Thymus (tissue), 11 donors: ENCODE data around the gene RABGAP1L. TPM values are rescaled to one million over a fixed set of nuclear protein-coding genes. Genes with fewer than 3 reads are reported as not detected.
"Not testable (repeated sequence)": the region's sequence is repeated elsewhere in the genome, so short reads cannot be mapped to it uniquely, and the experiment has no call there.

Source experiments
- DNase-seq, 9 donors: peaks; one replicate each; pipeline ENCODE4 v3.0.0-alpha.2; 2013; ENCODE audit warnings: low spot score in 9 of 9, low read depth in 6 of 9, missing footprints in 1 of 9
- H3K27ac ChIP-seq, 2 donors: one replicate each; pipeline ENCODE4 v1.5.1; 2013; ENCODE audit warnings: control low read depth in 1 of 2, low read depth in 1 of 2, low read length in 1 of 2, mild to moderate bottlenecking in 1 of 2, moderate library complexity in 1 of 2
- H3K27me3 ChIP-seq, 2 donors: one replicate each; pipeline ENCODE4 v1.5.1; 2013; ENCODE audit warnings: low read length in 1 of 2; ENCODE audit not compliant: control insufficient read depth in 2 of 2, insufficient read depth in 1 of 2
- H3K36me3 ChIP-seq, 2 donors: one replicate each; pipeline ENCODE4 v1.5.1; 2013; ENCODE audit warnings: low read length in 1 of 2, mild to moderate bottlenecking in 1 of 2, moderate library complexity in 1 of 2; ENCODE audit not compliant: control insufficient read depth in 2 of 2, insufficient read depth in 2 of 2
- H3K4me1 ChIP-seq, 2 donors: one replicate each; pipeline ENCODE4 v1.5.1; 2013; ENCODE audit warnings: low read length in 2 of 2; ENCODE audit not compliant: control insufficient read depth in 2 of 2, insufficient read depth in 2 of 2
- H3K4me3 ChIP-seq, 2 donors: one replicate each; pipeline ENCODE4 v1.5.1; 2013; ENCODE audit warnings: low read length in 2 of 2, control low read depth in 1 of 2, mild to moderate bottlenecking in 1 of 2
- H3K9me3 ChIP-seq, 2 donors: one replicate each; pipeline ENCODE4 v1.5.1; 2013; ENCODE audit warnings: low read length in 1 of 2, mild to moderate bottlenecking in 1 of 2; ENCODE audit not compliant: control insufficient read depth in 2 of 2, insufficient read depth in 1 of 2
- WGBS: extraction: QIAGEN DNeasy Blood & Tissue Kit; methylation state at CpG from one replicate; pipeline ENCODE4 v1.1.7; 2013; 5-methylcytosine and 5-hydroxymethylcytosine counted together
- polyA plus RNA-seq: library from polyadenylated mRNA; stranded (reverse); fragments of 200-250 nt; gene quantifications from one replicate; pipeline ENCODE4 v1.2.3, GENCODE V29; 2013
- total RNA-seq: library from RNA; stranded (reverse); fragments of 120-200 nt; gene quantifications from one replicate; pipeline ENCODE4 v1.2.4, GENCODE V29; 2013
- donor health status: healthy.

The RABGAP1L gene
- total and polyA plus RNA-seq, 2 donors = 30.6 to 37.4 TPM

GRCh38 chr1:174337000-174337681 lies 177.8 kb downstream of the RABGAP1L start:
- Histone ChIP-seq H3K27ac (no peak overlapping the region), H3K4me1 (no peaks in the 10 kb centered on the region), H3K4me3 (no peak overlapping the region), H3K9me3 (no peaks in the 10 kb centered on the region), H3K36me3 (no peaks in the 10 kb centered on the region), H3K27me3 (no peaks in the 10 kb centered on the region)
- WGBS = 93% methylated on average over 4 of the region's 4 CpGs
- no peak for DNase-seq

GRCh38 chr1:174340404-174340803 lies 181.1 kb downstream of the RABGAP1L start:
- not testable (repeated sequence) for DNase-seq, H3K9me3 ChIP-seq, H3K27ac ChIP-seq, H3K36me3 ChIP-seq, H3K4me3 ChIP-seq, H3K27me3 ChIP-seq, H3K4me1 ChIP-seq
- 97% methylated on average over 1 of the region's 1 CpG for WGBS

GRCh38 chr1:174344162-174344561 lies 184.8 kb downstream of the RABGAP1L start:
- 97% methylated on average over 3 of the region's 3 CpGs for WGBS
- no peak overlapping the region for H3K4me3 ChIP-seq
- no peaks in the 10 kb centered on the region for H3K4me1 ChIP-seq
- no peak overlapping the region for H3K27ac ChIP-seq
- DNase-seq = no peak
- H3K27me3 ChIP-seq = no peaks in the 10 kb centered on the region
- no peaks in the 10 kb centered on the region for H3K9me3 ChIP-seq
- no peaks in the 10 kb centered on the region for H3K36me3 ChIP-seq

GRCh38 chr1:174352117-174352516 lies 192.8 kb downstream of the RABGAP1L start:
- Histone ChIP-seq H3K27me3 (no peaks in the 10 kb centered on the region), H3K4me1 (no peaks in the 10 kb centered on the region), H3K9me3 (no peaks in the 10 kb centered on the region), H3K4me3 (no peak overlapping the region), H3K36me3 (no peaks in the 10 kb centered on the region), H3K27ac (no peak overlapping the region)
- no peak for DNase-seq

- Histone ChIP-seq H3K4me3 (no peak overlapping the region), H3K36me3 (no peaks in the 10 kb centered on the region), H3K9me3 (no peaks in the 10 kb centered on the region), H3K27ac (no peak overlapping the region), H3K27me3 (no peaks in the 10 kb centered on the region), H3K4me1 (no peaks in the 10 kb centered on the region)
- WGBS = 86% methylated on average over 3 of the region's 3 CpGs
- DNase-seq = no peak
Observed at GRCh38 chr1:174352883-174353608, 193.7 kb downstream of the RABGAP1L start.

GRCh38 chr1:174358344-174358743 lies 199.0 kb downstream of the RABGAP1L start:
- Histone ChIP-seq H3K36me3 (no peaks in the 10 kb centered on the region), H3K9me3 (no peaks in the 10 kb centered on the region), H3K27ac (no peak overlapping the region), H3K27me3 (no peaks in the 10 kb centered on the region), H3K4me3 (no peak overlapping the region), H3K4me1 (no peaks in the 10 kb centered on the region)
- DNase-seq = no peak
- WGBS = 94% methylated on average over 3 of the region's 3 CpGs

- DNase-seq = no peak
- Histone ChIP-seq H3K36me3 (no peaks in the 10 kb centered on the region), H3K27me3 (no peaks in the 10 kb centered on the region), H3K27ac (no peak overlapping the region), H3K9me3 (no peaks in the 10 kb centered on the region), H3K4me1 (no peaks in the 10 kb centered on the region), H3K4me3 (no peak overlapping the region)
- WGBS = 95% methylated on average over 6 of the region's 6 CpGs
Observed at GRCh38 chr1:174358786-174359453, 199.6 kb downstream of the RABGAP1L start.

- no peak overlapping the region for H3K27ac ChIP-seq
- H3K4me3 ChIP-seq = no peak overlapping the region
- H3K36me3 ChIP-seq = no peaks in the 10 kb centered on the region
- H3K27me3 ChIP-seq = no peaks in the 10 kb centered on the region
- H3K4me1 ChIP-seq = no peaks in the 10 kb centered on the region
- WGBS = 98% methylated on average over 2 of the region's 2 CpGs
- no peak for DNase-seq
- H3K9me3 ChIP-seq = no peaks in the 10 kb centered on the region
Observed at GRCh38 chr1:174359454-174359805, 200.1 kb downstream of the RABGAP1L start.

GRCh38 chr1:174364996-174365736 lies 205.8 kb downstream of the RABGAP1L start:
- no peak for DNase-seq
- 97% methylated on average over 8 of the region's 8 CpGs for WGBS
- Histone ChIP-seq H3K27me3 (no peaks in the 10 kb centered on the region), H3K9me3 (no peaks in the 10 kb centered on the region), H3K36me3 (no peaks in the 10 kb centered on the region), H3K4me1 (no peaks in the 10 kb centered on the region), H3K27ac (no peak overlapping the region), H3K4me3 (no peak overlapping the region)
